Peyer's patch (tissue), 4 donors: ENCODE measurements around the gene ARSA.

Experiments
- CTCF ChIP-seq, 6 experiments: fragments of 450-650 bp in 4 of 6; fragments of 200-600 bp in 2 of 6; sonication (generic) in 1 of 6; IDR thresholded peaks; one replicate each; pipeline ENCODE4 v1.5.1; 2017 to 2019; ENCODE audit warnings: antibody characterized with exemption in 6 of 6, mild to moderate bottlenecking in 3 of 6, moderate library complexity in 1 of 6
- POLR2A ChIP-seq, 2 donors: fragments of 450-650 bp; IDR thresholded peaks; one replicate each; pipeline ENCODE4 v1.5.1; 2017; ENCODE audit warnings: antibody characterized with exemption in 2 of 2, mild to moderate bottlenecking in 2 of 2, moderate library complexity in 2 of 2

GRCh38 chr22:50670914-50671538 lies 43.1 kb upstream of the ARSA start:
- no peak for TF ChIP-seq CTCF (IDR thresholded peaks at IDR 0.05)
- TF ChIP-seq POLR2A (IDR thresholded peaks at IDR 0.05) = no peak
